Stimulated activated CD8-positive, alpha-beta memory T cell treated with anti-CD3 and anti-CD28 coated beads, Interleukin-4, amount 100 ng/mL, for 4 hours (primary cell): Measurements from ENCODE around the gene ADCK1.
"Not testable (repeated sequence)": the region's sequence is repeated elsewhere in the genome, so short reads cannot be mapped to it uniquely, and the experiment has no call there.

Experiments
- DNase-seq, 2 donors: peaks; one replicate each; pipeline ENCODE4 v3.0.0-alpha.2; 2020; ENCODE audit warnings: low read depth in 2 of 2, low spot score in 1 of 2

The ADCK1 gene

GRCh38 chr14:77892890-77893484, 93.1 kb downstream of the ADCK1 start:
- no peak for DNase-seq

DNA sequence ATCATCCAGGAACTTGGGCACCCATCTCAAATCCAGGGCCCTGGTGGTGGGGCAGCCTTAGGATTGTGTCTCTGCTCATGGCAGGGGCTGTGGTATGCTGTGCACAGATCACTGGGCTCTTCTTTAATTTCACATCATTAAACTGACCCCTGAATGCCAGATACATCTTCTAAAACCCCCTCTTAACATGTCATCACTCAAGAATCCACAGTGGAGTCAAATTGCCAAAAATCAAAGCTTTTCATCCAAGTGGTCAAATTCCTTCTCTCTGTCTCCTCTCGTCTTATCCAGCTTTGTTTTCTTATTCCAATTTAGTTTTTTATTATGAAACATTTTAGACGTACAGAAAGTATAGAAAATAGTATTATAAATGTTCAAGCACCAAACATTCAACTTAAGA, 97.5 kb downstream of the ADCK1 start:
- no peak for DNase-seq

- DNase-seq = no peak
These were observed 102.9 kb downstream of the ADCK1 start for GRCh38 chr14:77902811-77903210.

DNA sequence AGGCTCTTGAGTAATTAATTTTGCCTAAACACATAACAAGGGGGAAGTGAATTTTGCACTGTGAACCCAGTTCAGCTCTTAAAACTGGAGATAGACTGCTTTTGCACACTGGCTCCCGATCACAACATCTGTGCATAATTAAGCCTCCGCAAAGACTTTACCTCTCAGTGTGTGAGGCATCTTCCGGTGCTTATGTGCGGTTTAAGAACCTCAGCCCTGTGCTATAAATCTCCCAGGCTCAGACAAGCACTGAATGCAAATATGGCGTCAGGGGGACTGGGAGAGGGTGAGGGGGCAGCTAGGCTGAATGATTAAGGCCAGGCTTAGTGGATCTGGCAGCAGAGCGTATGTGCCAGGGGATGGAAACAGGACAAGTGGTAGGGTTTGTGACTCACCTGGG, 103.3 kb downstream of the ADCK1 start:
- no peak for DNase-seq

- no peak for DNase-seq
These were observed 104.2 kb downstream of the ADCK1 start for GRCh38 chr14:77903937-77904617.

DNA sequence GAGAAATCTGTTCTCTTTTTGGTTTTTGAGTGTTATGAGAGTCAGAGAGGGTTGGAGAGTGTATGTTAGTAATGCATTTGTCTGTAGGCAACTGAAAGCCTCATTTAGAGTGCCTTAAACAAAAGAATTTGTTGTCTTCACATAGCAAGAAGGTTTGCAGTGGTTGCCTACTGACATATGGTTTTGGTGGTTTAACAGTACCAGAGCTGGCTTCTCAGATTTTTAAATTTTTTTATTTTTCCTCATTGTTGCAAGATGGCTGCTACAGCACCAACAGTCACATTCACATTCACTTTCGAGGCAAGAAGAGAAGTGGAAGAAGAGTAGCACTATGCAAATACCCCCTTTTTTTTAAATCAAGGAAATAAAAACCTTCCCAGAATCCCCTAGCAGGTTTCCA, 106.5 kb downstream of the ADCK1 start:
- no peak for DNase-seq

DNA sequence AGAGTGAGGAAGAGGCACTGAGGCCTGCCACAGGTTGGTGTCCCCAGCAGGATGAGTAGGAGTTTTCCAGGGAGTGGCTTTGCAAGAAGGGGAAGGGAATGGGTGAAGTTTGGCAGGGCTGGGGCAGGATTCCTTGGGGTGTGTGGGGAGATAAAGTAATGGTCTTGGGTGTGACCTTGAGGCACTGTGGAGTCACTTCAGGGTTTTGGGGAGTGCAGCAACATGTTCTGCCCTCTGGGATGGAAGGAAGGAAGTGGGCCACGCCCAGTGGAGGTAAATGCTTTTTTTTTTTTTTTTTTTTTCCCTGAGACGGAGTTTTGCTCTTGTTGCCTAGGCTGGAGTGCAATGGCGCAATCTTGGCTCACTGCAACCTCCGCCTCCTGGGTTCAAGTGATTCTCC, 108.9 kb downstream of the ADCK1 start:
- DNase-seq = no peak

- no peak for DNase-seq
These were observed 110.0 kb downstream of the ADCK1 start for GRCh38 chr14:77909911-77910310.

DNA sequence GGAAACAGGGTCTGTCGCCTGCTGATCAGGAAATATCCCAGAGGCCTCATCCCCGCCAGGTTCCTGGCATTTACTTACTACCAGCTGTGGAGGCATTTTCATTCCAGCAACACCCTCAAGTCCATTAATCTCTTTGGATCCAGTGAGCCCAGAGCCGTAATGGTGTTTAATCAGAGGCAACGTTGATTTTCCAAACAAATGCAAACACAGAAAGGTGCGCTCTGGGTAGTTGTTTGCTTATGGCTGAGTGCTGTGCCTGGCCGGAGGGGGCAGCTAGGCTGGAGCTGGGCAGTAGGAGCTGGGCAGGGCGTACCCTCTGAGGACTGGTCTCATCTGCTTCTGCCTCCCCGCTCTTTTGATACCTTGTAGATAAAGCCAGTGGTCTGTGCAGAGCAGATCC, 110.6 kb downstream of the ADCK1 start:
- no peak for DNase-seq

GRCh38 chr14:77911356-77911755, 111.4 kb downstream of the ADCK1 start:
- no peak for DNase-seq

GRCh38 chr14:77912754-77913556, 113.0 kb downstream of the ADCK1 start:
- no peak for DNase-seq

- DNase-seq = no peak
These were observed 114.3 kb downstream of the ADCK1 start for GRCh38 chr14:77914073-77914721.

GRCh38 chr14:77915390-77915789, 115.5 kb downstream of the ADCK1 start:
- not testable (repeated sequence) for DNase-seq

DNA sequence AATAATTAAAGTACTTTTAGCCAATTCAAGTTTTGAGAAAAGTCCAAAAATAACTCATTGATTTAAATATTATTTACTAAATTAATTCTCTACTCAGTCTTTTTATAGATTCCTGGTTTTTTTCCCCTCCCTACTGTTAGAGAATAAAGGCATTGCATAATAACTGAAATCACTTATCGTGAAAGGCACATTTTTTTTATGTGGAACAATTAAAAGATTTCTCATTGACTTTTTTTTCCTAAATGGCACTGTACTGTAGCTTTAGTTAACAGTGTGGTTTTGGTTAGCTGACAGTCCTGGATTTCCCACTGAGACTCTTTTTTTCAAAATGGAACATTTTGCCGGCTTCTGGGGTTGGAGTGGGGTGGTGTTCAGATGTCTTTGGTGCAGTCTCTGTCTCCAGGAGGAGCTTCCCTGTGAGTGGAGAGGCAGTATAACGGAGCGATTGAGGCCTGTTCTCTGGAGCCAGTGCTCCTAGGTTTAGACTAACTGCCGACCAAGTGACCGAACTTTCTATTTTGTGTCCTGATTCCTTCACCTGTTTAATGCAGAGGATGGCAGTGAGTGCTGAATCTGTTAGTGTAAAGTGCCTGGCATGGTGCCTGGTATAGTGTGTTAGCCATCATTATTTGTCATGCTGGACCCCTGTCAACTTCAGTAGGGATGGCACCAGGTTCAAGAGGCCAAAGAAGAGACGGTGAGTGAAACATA, 117.7 kb downstream of the ADCK1 start:
- DNase-seq = no peak

DNA sequence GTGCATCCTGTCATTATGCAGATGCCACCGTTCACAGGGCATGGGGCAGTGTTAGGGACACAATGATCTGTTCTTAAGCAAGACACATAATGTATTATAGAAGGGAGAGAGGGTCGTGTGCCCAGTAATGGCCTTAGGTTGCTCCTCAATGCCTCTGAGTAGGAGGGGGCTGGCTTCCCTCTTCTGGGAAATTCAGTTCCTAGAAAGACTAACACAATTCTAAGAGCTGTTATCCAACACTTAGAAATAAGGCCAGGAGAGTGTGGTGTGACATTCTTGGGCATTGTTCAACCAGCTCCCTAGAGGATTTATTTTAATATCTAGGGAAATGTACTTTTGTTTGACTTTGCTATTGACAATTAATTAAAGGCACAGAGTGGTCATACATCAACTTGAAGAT, 118.5 kb downstream of the ADCK1 start:
- DNase-seq = no peak

- no peak for DNase-seq
These were observed 120.4 kb downstream of the ADCK1 start for GRCh38 chr14:77920312-77920711.

DNA sequence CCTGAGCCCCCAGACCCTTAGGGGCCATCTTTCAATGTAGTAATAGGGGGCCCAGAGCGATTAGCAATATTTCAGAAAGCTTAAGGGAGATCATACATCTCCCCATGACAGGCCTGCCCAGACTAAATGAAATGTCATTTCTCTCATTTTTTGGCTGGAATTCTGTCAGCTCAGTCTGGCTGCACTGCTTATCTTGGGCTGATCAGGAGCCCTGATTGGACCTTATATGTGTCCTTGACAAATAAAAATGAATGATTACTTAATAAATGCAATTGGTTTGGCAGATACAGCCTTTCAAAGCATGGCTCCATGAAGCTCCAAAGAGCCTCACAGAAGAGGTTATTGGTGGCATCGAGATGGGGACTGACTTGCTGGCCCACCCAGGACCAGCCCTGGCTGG, 121.9 kb downstream of the ADCK1 start:
- DNase-seq = no peak

DNA sequence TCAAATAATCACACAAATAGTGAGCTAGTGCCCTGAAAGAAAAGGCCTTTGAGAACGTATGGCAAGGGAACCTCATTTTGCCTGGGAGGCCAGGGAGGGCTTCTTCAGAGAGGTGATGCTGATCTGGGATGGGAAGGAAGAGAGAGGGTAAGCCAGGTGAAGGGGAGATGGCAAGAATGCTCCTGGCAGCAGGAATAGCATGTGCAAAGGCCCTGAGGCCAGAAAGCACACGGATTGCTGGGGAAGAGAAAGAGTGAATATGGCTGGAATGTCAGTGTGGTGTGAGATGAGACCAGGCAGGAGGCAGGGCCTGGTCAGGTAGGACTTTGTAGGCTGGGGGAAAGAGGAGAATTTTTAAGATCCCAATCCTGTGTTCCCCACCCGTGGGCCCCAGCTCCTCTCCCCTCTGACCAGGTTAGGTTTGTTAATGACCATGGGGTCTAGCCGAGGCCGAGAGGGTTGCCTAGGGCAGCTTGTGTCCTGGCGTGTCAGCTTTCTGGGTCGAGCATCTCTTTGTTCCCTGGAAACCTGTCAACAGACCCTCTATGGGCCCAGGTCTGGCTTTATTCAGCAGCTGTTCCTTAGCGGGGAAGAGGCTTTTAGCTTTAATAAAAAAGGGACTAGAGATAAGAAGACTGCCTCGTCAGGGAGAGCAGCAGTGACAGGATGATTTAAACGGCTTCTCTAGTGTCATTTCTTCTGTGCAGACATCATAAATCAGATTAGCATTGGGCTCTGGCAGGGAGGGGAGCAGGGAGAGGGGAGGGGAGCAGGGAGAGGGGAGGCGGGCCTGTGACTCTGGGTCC, 123.4 kb downstream of the ADCK1 start:
- DNase-seq = no peak

GRCh38 chr14:77924141-77924948, 124.4 kb downstream of the ADCK1 start:
- no peak for DNase-seq

DNA sequence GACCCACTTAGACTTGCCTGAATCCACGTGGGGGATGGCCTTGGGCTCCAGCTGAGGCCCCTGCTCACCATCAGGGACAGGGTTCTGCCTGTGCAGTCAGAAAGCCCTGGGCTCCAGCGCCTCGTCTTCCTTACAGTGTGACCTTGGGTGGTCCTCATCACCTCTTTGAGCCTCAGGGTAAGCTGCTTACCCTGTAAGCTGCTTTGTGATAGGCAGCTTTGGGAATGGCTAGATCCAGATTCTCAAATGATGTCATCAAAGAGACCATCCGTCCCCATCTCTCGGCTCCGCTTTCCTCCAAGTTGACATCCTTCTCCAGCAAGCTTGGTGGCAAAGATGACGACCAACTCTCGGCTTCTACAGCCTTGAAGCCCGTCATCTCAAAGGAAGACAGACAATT, 127.0 kb downstream of the ADCK1 start:
- no peak for DNase-seq
